NOMO-1 treated with dmso at 0.1 percent for 144 hours (cell line): ENCODE data around the gene DCD.
"Not testable (repeated sequence)": the region's sequence is repeated elsewhere in the genome, so short reads cannot be mapped to it uniquely, and the experiment has no call there.

ENCODE experiments used
- DNase-seq: peaks from one replicate; lab custom pipeline; 2025; ENCODE audit not compliant: unreplicated experiment; lab: John Stamatoyannopoulos, UW

DCD gene, protein sequence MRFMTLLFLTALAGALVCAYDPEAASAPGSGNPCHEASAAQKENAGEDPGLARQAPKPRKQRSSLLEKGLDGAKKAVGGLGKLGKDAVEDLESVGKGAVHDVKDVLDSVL

DNA sequence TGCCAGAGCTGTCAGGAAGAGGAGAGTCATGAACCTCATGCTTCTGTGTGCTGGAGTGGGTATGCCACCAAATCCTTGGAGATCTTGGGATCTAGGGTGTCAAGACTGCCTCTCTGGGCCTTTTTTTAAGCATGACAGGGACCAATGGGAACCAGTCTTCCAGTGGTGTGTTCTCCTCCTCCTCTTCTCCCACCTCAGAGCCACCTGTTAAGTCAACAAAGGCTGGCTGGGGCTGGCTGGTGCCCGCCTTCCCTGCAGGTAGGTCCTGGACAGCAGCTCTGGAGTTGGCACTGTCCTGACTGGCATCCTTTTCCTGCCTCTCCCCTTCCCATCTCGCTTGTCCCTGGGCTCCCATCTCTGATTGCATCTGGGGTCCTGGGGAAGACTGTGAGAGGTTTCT lies at the start of gene DCD:
Gene DCD (minus strand): TSS at position 101 of the 400 bp plus-strand sequence. CDS start 62 bp downstream, at position 39.
- no peak for DNase-seq

DNA sequence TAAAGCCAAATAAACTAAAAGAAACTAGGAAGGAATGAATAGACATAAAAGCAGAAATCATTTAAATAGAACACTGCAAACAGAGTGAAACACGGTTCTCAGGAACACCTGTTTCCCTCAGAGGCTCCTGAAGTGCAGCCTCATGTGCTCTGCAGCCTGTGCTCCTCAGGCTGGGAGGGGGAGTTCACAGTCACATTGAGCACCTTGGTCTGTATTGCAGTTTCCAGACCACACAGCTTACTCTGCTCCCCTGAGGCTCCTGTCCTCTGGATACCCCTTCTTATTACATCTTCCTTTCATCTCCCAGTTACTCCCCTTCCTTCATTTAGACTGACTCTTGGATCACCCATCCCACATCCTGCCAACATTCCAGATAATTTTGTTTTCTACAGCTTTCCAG lies 49.7 kb upstream of the DCD start:
- no peak for DNase-seq

DNA sequence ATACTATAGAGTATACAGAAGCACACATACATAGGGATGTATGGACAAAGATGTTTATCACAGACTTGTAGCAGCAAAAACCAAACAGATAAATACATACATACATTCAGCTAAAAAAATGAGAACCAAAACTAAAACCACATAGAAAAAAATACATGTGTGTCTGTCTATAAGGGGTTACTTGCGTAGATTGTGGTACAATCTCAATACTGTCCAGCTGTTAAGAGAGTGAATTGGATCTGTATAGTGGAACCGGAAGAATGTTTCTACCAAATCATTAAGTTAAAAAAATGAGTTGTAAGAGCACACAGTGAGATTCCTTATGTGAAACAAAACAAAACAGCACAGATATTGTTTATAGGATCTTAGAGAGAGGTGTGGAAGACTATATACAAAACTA lies 44.2 kb upstream of the DCD start:
- DNase-seq, result no peak

- no peak for DNase-seq
These were observed 41.8 kb upstream of the DCD start for GRCh38 chr12:54689984-54690383.

GRCh38 chr12:54689034-54689372 lies 40.8 kb upstream of the DCD start:
- DNase-seq, result no peak

GRCh38 chr12:54688309-54689033 lies 40.3 kb upstream of the DCD start:
- DNase-seq, result no peak

DNA sequence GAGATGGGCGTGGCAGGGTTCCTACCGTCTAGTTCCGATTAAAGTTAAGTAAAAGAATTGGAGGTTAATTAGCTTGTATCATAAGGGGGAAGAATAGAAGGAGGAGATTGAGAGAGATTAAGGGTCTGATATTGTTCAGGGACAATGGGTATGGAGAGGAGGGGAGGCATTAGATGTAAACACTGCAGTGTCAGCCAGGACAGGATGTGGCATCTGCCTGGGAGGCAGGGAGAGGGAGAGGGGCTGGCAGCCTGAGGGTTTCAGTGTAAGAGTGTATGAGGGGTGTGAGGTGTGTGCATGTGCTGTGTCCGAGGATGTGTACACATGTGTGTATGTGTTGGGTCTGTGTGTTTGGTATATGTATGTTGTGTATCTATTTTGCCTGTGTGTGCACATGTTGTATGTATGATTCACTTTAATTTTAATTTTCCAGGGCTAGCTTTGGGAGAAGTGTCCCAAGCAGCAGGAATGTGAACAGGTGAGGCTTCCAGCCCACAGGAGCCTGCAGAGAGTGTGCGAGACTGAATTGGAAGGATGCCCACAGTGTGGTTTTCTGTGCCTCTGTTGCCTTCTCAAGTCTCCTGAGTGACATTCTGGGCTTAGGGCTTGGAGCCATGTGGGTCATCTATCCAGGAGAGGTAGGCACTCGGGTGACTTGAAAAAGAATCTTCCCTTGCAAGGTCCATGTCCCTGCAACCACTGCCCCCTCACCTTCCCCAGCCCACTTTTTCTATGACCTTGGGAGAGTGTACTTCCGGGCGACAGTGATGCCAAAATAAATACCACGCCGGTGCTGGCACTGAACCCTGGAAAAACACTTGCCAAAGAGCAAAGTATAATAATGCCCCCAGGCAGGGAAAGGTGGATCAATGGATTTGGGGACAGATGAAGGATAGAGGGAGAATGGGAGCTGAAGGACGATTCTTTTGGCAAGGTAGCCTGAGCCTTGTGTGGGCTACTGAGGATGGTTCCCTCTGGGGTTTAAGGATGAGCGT lies 36.8 kb upstream of the DCD start:
- no peak for DNase-seq

DNA sequence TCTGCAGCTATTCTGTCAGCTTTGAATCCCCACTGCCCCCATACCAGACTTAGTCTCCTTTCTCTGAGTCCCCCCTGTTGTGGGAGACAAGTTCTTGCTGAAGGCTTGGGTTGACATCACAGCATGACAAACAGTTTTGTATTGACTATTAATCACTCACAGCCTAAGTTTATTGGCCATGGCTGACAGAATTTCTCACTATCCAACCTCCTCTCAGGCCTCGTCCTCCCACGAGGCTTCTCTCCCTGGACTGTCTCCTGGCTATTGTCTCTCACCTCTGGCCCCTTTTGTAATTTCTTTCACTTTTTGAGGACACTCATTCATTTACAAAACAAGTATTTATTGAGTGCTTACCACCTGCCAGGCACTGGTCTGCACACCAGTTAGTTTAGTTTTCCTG lies 35.2 kb upstream of the DCD start:
- no peak for DNase-seq

GRCh38 chr12:54682674-54683073 lies 34.5 kb upstream of the DCD start:
- no peak for DNase-seq

DNA sequence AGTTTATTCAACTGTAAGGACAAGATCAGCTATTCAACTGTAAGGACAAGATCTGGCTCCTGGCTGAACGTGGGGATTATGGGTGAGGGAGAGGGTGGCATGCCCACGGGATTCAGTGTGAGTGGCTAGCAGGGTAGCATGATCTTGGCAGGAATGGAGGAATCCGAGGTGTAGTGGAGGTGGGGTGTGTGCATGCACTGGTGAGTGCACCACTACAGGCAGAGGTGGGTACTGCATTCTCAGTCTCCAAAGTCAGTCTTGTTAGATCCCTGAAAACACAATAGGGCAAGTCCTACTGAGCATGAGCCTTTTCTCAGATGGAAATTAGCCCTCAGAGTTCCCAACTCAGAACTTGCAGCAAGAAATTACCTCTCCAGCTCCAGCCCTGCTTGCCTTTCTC lies 32.2 kb upstream of the DCD start:
- no peak for DNase-seq

- no peak for DNase-seq
These were observed 30.0 kb upstream of the DCD start for GRCh38 chr12:54678131-54678530.

DNA sequence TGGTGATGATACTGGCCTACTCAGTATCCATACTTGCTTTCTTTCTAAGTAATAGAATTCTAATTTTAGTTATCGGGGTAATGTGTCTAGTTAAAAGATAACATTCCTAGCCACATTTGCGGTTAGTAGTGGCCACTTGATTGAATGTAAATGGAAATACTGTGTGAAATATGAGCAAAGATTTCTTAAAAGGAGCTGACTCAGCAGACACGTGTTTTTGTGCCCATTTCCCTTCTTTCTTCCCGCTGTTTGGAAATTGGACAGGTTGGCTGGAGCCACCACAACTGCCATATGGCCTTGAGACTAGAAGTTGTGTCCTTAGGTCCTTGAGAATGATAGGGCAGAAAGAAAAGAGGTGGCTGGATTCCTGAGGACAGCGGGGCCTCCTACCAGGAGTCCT lies 19.8 kb upstream of the DCD start:
- no peak for DNase-seq

- no peak for DNase-seq
These were observed 17.8 kb upstream of the DCD start for GRCh38 chr12:54666008-54666407.

GRCh38 chr12:54665022-54665635 lies 17.0 kb upstream of the DCD start:
- not testable (repeated sequence) for DNase-seq

DNA sequence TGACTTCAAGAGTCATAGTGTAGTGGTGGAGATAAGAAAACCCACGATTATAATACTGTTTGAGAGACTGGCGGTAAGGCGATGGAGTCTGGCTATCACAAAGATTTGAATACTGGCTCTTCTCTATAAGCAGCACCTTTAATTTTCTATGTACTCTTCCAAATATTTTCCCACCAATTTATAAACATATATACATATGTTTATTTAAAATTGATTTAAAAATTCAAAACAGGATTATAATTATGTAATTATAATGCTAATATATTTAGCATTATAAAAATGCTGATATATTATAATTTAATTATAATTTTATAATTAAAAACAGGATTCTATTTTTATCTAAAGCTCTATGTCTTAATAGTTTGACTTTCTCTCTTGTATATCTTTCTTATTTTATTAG lies 15.4 kb upstream of the DCD start:
- DNase-seq, result no peak

DNA sequence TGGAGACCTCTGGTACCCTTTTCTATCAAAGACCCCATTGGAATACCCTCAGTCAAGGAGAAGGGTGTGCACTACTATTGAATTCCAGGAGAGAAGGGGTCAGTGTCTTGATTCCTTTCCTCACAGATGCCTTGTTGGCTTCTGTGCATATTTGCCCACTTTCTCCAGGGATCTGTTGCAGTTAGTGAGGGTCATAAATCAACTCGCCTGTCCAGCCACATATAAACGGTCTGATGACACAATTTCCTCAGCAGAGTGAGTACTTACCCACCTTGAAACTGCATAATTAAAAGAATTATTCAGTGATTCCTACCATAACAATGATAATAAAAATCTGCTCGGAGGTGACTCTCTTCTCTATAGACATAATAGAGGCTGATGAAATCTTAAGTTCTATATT lies 13.9 kb upstream of the DCD start:
- DNase-seq, result peak; percentile 26

DNA sequence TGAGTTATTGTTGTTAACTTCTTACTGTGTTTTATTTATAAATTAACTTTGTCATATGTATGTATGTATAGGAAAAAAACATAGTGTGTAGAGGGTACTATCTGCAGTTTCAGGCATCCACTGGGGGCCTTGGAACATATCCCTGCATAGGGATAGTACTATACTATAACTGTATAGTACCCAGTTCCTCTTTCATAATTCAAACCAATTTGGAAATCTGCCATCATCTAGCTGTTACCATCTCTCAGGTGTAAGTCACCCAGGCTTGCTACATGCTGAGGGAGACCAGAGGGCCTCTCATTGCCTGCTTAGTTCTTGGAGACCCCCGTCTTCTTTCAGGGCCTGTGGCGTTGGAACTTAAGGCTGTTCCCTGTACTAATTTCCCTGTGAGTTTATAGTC lies 12.9 kb upstream of the DCD start:
- DNase-seq, result peak; percentile 38

DNA sequence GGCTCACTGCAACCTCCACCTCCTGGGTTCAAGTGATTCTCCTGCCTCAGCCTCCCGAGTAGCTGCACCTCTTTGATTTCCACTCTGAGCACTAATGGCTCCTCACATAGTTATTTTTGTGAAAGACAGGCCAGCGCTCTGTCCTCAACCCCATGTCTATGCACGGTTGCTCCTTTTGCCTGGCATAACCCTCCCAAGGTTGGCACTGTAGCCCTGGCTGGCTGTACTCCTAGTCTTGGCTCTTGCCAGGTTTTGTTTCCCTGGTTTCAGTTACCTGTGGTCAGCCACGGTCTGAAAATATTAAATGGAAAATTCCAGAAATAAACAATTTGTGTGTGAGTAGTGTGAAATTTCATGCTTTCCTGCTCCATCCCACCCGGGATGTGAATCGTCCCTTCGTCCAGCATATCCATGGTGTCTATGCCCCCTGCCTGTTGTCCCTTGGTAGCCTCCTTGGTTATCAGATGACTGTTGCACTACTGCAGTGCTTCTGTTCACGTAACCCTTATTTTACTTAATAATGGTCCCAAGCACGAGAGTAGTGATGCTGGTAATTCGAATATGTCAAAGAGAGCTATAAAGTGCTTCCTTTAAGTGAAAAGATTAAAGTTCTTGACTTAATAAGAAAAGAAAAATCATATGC lies 12.3 kb upstream of the DCD start:
- no peak for DNase-seq

DNA sequence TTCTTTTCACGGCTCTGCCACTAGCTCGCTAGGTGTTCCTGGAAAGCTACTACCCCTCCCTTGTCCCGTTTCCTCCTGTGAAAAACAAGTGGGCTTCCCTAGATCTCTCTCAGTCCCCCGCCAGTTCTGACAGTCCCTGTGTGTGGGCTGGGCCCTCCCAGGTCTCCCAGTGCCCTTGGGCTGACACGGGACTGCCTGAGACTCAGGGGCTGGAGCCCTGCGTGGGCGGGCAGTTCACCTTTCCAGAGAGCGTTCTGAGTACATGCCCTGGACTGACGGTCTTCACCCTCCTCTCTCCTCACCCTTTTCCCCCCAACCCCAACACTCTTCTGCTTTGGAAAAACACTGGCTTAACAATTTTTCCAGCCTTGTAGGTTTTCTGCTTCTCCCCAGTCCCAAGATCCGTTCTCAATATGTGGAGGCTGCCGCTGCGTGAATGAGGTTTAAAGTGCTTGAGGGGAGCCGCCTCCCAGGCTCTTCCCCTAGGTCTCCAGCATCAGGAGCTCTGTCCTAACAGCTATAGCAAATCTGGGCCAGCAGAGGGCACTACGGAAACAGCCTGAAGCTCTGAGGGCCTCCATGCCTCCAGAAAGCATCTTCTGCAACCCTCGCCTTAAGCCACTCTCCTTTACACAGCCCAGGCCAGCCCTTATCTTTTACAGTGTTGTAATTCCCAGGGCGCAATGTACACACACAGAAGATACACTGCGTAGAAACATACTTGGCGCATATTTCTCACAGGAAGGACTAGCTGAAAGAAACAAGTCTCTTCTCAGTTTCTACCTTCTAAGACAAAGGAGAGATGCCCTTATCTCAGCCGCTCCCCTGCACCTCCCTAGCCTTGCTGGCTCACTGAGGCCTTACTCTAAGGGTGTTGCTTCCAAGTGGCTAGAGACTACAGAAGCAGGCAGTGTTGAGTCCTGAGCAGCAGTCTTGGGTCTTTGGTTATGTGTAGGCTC lies 10.4 kb upstream of the DCD start:
- DNase-seq, result peak; percentile 36

GRCh38 chr12:54657105-54657607 lies 9.0 kb upstream of the DCD start:
- DNase-seq, result no peak
